HG03521 (cell line): ENCODE results near the gene ANTXR1.

Source experiments
- ATAC-seq: cut with Tn5 transposase; IDR thresholded peaks from one replicate; pipeline ENCODE4 v1.9.1; 2021; ENCODE audit warnings: mild to moderate bottlenecking, moderate library complexity; ENCODE audit not compliant: unreplicated experiment

ANTXR1 gene

DNA sequence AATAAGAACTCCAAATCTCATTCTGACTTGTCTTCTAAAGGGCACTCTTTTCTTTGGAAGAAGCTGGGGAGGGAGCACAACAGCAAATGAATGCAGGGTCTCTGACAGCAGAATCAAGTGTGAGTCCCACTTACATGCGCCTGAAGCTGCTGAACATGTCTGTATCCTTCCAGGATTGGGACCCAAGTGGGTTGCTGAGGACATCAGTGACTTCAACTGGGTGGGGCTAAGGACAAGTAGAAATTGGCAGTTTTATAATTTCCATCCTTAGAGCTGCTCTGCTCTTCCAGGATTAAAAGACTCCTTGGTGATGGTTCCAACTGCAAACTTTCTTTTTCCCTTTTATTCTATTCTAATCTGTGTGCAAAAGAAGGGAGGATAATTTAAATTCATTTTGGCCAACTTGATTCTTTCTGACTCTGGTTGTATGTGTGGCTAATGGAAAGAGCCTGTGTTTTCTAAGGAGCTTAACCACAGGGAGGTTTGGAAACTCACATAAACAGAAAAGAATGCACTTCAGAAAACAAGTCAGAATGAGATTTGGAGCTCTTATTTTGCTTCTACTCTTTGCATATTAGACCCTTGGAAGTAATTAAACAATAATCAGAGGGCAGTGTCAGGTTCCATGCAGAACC lies 20.6 kb downstream of the ANTXR1 start:
- ATAC-seq, result no peak

DNA sequence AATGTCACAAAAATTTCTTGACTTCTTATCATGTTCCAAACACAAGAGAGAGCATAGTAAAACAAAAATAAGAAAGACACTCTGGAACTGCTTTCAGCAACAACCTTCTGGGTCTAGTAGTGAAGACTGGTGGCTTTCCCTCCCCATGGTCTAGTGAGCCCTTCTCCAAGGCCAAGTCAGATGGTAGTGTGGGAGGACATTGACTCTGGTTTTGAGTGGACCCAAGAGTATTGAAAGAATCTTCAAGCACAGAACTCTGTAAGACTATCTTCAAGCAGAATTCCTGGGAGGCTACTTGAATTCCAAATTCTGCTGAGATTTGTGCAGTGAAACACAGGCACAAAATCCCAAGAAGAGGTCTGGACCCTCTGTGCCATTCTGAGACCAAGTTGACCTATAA lies 21.1 kb downstream of the ANTXR1 start:
- no peak for ATAC-seq

DNA sequence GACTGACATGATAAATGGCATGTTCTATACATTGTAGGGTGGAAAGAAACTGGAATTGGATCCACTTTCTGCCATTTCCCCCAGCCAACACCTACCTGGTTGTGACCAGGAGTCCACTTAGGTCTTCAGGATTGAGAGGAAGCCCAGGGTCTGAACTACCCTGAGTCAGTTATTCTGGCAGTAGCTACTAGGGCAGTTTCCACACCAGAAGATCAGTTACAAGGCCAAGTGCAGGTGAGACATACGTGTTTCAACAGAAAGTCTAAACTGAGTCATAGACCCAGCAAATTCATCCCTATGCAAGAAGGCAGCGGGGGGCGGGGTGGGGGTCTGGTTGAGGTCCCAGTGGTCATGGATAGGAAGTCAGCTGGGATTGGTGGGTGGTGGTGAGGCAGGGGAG lies 21.9 kb downstream of the ANTXR1 start:
- ATAC-seq, result no peak

DNA sequence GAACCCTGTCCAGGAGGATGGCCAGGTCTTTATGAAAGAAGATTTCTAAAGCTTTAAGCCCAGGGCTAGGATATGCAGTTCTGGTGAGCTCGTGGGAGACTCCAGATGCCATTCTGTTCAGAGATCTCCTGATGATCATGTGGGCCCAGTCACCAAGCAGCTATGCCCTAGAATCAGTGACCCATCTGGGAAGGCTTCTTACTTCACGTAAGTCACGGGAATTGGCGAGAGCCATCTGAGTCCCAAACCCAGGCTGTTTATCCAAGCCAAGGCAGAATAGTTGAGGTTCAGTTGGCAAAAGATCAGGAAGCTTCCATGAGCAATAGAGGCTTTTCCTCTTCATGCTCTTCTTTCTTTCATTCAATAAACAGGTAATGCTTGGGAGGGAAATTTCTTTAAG lies 23.9 kb downstream of the ANTXR1 start:
- ATAC-seq, result no peak

DNA sequence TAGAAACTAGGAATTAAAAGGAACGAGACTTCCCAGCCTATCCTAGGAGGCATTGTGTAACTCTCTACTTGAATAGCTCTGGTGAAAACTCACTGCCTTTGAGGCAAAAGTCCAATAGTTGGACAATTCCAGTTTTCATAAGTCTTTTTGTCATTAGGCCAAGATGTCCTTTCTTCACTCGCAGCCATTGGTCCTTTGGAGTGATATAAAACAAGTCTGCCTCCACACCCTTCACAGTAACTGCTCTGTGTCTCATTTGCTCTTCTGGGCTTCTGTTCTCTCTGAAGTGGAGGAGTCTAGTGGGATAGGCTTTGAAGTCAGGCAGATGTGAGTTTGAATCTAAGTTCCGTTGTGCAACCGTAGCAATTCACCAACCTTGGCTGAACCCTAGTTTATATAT lies 28.2 kb downstream of the ANTXR1 start:
- ATAC-seq, result no peak

DNA sequence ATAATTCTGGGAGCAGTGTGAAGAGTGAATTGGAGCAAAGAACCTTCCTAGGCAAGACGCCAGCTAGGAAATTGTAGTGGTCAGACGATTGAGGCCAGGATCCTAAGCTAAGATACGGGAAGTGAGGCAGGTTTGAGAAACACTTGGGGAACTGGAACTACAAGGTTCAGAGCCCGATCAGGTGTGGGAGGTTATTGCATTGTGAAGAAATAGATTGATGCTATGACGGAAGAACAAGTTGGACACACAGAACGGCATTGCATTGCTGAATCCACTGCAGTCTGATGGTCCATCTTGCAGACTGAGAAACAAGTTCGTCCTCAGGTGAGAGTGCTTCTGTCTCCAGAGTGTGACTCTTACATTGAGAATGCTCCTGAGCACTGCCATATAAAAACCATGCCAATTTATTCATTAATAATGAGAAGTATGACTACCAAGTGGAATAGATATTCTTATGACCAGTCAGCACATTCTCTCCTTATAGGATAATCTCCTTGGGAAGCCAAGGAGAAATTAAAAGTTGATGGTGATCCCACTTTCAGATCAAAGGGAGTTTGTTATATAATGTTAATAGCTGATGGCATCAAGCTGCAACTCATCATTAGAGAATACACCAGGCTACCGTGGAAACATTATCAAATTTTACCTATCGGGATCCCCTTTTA lies 30.9 kb downstream of the ANTXR1 start:
- no peak for ATAC-seq

DNA sequence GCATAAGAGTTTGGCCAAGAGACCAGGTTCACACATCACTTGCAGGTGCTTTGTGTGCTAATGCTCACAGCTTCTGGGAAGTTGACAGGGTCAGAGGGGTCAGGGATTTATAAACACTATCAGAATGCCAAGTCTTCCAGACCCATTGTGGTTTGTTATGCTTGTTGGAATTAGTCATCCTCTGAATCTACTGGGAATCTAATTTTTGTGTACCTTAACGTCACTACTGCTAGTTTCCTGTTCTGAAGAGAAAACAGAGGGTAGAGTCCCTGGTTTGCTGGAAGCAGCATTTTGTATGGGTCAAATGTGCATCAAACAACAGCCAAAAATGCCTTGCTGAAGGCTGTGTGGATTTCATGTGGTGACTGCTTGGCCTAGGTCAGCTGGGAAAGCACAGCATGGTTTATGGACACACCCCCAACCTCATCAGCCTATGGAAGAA lies 33.3 kb downstream of the ANTXR1 start:
- no peak for ATAC-seq

DNA sequence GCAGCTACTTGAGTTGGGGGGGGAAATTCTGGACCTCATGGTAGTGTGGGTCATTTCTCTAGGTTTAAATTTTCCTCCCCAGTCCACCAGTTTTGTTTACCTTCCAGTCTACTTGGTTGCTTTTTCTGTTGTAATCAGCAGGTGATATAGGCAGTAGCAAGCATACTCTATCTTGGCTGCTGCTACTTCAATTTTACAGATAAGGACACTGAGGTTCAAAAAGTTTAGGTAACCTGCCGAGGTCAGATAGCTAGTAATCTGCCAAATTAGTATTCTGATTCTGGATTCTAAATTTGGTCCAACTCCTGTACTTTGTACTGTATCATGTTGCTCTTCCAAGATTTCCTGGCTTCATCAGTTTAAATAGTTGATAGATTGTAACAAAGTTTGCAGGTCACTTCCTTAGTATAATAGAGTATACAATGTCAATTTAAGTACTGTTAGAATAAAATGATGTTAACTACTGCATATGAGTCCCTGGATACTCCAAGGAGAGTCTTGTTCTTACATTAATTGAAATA lies 34.7 kb downstream of the ANTXR1 start:
- ATAC-seq, result no peak

DNA sequence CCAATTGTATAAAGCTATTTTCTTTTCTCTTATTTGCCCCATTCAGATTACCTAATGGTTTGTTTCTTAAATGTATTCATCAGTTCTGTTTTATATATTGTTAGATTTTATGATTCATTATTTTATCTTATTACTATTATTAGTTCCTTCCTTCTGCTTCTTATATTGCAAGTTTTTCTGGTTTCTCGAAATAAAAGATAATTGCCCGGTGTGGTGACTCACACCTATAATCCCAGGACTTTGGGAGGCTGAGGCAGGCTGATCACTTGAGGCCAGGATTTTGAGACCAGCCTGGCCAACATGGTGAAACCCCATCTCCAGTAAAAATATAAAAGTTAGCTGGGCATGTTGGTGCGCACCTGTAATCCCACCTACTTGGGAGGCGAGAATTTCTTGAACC lies 37.8 kb downstream of the ANTXR1 start:
- no peak for ATAC-seq

DNA sequence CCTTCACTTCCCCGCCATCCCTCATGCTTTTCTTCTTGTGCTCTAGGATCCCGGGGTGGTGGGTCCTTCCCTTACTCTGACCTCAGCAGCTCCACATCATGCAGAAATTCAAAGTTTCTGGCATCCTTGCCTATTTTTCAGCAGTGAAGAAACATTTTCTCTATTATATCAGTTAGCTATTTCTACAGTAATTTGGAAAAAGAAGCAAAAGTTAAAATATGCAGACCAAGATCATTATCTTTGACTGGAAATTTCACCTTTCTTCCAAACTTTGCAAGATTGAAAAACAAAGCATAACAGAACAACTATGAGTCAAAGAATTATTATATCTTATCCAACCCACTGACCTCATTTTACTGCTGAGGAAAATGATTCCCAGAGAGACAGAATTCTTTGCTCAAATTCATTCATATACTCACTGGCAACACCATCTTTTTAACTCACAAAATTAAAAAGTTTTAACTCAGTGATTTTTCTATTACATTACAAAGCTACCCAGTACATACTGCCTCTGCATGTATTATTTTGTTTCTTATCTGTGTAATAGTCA lies 40.5 kb downstream of the ANTXR1 start:
- ATAC-seq, result no peak

DNA sequence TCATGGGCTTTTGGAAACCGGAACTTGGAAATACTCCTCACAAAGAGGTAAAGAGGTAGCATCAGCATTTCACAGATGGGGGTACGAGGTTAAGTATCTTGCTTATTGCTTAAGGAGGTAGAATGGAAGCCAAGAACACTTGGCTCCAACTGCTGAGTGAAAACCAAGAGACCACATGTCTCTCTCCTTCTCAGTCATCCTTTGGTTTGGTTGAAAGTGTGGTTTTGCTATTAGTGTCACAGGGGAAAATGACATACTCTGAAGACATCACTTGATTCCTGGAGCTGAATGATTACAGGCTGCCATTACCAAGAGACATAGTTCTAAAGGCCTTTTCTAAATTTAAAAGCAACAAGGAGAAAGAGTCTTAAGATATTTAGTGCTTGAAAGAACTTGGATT lies 41.5 kb downstream of the ANTXR1 start:
- no peak for ATAC-seq

DNA sequence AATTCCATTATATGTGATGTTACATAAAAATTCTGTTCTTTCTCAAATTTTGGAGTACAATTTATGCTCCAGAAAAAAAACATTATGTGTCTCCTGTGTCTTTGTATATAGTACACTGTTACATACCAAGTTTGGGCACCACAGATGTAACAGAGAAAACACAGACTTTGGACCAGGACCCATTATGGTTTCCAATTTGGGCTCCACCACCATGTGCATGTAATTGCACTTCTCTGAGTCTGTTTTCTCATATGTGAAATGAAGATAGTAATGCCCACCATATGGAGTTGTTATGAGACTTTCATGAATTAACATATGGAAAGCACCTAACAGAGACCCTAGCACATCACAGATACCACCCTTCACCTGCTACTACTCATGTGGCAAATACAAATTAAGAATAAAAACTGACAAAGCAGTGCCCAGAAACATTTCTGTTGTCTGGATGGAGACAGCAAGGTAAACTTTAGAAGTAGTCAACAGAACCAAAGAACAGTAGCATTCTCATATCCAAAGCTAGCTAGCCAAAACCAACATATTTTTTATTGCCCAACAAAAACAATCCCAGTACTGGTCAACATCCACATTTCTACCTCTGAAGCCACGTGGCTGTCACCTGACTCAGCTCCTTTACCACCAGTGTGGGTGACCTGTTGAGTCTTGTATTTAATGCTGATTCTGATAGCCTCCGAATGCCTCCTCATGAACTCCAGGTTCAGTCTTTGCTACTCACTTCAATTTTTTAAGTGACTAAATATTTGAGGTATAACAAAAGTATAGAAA lies 42.9 kb downstream of the ANTXR1 start:
- ATAC-seq, result no peak

DNA sequence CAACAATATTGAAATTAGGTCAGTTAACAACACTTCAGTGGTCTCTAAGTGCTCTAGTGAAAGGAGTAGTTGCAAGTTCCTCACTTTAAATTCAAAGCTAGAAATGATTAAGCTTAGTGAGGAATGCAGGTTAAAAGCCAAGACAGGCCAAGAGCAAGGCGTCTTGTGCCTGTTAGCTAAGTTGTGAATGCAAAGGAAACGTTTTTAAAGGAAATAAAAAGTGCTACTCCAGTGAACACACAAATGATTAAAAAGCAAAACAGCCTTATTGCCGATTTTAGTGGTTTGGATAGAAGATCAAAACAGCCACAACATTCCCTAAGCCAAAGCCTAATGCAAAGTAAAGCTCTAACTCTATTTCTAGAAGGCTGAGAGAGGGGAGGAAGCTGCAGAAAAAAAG lies 44.7 kb downstream of the ANTXR1 start:
- ATAC-seq, result no peak

DNA sequence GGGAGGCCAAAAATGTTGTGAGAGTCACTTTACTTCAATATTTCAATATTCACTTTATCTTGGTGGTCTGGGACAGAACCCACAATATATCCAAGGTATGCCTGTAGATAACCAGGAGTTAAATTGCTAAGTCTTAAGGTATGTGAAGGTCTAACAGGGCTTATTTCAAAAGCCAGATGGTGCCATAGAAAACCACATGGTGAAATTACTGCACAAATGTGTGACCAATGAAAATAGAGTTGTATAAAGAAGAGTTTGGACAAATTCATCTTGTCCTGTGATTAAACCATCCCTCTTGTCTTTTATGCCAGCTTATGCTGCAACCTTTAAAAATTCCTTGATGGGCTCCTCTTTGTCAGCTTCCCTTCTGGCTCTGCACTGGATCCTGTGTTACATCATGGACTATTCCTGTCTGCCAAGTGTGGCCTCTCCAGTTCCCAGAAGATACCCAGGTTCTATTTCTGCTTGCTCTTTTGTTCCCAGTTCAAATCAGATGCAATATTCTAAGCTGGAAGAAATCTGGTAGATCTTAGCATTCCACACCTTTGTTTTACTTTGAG lies 46.8 kb downstream of the ANTXR1 start:
- ATAC-seq, result no peak

DNA sequence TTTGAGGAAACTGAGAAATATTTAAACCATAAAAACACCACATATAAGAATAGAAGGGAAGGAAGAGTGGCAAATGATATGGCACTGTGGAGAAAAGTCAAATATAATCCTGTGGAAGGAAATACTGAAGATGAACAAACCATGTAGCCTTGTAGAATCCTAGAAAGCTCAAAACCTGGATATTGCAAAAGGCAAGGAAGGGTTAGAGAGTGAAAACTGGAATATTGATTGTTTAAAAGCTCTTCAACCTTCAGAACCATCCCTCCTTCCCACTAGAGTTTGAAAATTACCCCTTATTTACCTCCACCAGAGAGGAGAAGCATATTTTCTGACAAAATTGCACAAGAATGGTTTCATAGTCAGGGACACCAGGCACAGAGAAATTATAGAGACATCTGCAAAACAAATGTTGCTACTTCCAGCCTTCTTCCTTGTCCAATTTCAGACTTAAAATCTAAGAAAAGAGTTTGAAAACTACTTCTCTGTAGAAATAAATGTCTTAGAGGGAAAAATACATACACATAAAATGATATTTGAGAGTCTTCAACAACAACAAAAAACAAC lies 48.0 kb downstream of the ANTXR1 start:
- ATAC-seq, result no peak

DNA sequence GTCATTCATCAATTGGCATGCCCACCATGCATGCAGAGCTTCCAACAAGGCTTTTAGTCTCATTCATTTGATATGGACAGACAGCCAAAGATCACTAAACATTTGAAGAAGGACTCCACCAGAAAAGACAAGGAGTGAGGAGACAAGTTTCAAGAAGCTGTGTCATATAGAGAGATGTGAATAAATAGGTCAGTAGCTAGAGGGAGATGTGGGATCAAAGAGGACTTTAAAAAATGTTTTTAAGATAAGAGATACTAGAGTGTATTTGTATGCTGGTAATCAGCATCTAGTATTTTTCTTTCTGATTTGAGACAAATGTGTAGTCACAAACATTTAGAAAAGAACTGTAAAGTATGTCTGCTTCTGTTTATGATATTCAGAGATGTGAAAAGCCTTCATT lies 48.5 kb downstream of the ANTXR1 start:
- ATAC-seq, result no peak

DNA sequence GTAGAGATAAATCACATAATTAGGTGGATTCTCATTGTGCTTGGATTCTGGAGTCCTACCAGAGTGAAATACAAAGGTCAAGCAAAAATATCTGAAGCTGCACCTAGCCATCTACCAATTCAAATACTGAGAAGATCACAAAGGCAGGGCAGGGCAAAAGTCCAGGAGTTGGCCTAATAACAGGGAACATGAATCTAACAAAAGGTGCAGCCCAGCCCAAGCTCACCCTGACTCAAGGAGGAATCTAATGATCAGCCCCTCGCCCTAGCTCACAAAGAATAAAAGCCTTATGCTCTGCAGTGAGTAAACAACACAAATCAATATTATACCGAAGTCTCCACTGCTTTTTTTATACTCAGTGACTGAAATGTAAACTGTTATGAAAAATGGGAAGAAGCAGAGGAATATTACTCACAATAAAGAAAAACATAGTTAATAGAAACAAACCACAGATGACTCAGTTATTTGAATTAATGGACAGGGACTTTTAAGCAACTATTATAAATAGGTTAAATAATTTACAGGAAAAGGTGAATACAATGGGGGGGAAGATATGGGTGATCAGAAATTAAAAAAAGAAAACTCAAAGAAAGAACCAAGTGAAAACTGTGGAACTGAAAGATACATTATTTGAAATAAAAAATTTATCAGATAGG lies 49.5 kb downstream of the ANTXR1 start:
- ATAC-seq, result no peak

DNA sequence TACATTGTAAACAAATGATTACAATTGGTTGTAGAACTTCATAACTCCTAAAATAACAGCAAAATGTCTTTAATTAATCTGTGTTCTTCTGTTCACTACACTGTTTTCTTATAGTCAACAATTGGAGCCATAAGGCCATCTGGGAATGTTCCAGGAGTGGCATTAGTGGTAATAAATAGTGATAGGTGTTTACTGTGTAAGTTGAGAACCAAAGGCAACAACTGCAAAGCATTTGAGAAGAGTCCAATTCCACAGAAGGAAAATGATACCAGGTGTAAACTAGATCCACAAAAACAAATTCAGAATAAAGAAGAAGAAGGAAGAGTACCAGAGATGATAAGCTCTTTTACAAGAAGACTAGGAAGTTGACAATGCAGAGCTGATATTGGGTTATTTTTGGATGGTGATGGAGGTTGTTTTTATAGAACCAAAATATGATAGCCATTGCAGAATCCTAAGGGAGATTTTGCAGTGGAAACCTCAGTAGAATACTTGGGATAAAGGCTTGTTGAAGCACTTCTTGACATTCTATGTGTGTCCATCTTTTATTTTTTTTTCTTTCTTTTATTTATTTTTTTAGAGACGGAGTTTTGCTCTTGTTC lies 52.9 kb downstream of the ANTXR1 start:
- no peak for ATAC-seq

DNA sequence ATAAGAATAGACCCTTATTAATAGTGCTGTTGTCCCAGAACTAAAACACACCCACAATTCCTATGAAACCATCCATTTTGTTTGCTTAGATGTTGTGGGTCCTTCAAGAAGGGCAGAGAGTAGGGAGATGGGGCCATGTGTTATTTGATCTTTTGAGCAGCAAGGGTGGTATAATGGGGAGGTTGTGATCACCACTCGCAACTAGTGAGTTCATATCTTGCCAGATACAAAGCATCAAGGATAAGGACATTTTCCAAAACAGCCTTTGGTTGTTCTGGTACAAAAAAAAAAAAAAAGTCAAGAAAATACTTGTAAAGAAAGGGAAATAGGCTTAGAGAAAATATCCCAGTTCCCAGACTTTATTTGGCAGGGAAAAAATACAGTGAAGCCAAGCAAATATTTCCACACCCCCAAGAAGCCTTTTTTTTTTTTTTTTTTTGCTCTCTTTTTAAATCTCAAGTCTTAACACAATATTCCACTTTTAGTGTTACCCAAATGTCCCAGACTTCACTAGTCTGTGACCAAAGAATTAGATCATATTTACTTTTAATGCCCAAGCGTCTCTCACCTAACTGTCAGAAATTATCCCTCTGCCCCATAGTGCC lies 54.1 kb downstream of the ANTXR1 start:
- no peak for ATAC-seq

DNA sequence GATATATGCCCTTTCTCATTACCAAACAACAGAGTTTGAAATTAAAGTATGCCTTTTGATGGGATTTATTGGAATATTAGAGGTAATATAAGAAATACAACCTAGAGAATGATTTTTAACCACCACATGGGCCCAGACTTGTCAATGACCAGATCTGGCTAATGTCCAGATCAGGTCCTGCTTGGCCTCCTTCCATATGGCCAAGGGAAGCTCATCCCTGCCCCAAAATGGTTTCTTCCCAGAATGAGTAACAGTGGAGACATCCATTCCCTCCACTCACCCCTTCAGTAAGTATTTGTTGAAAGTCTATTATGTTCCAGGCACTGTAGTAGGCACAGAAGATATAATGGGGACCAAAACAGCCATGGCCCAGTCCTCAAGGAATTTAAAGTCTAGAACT lies 54.9 kb downstream of the ANTXR1 start:
- no peak for ATAC-seq
